Measurements from ENCODE around the gene PTH2R.

GRCh38 chr2:208529796-208530195 lies 123.2 kb downstream of the PTH2R start:
- TF ChIP-seq POLR2A (IDR thresholded peaks at IDR 0.05; ENCODE audit: low read depth, low read length) = no peak
- no peak for TF ChIP-seq CTCF (conservative IDR thresholded peaks at IDR 0.05; ENCODE audit: low read depth, low read length)
- no peak for TF ChIP-seq USF2 (IDR thresholded peaks at IDR 0.05; ENCODE audit: low read depth, low read length)
- no peak for TF ChIP-seq RFX5 (IDR thresholded peaks at IDR 0.05; ENCODE audit: low read depth, low read length)
- TF ChIP-seq RAD21 (IDR thresholded peaks at IDR 0.05; ENCODE audit: low read length) = no peak
- TF ChIP-seq BHLHE40 (IDR thresholded peaks at IDR 0.05; ENCODE audit: low read depth, low read length) = no peak
- TF ChIP-seq ELK1 (IDR thresholded peaks at IDR 0.05; ENCODE audit: borderline replicate concordance, low read depth, low read length) = no peak
- TF ChIP-seq MAFK (IDR thresholded peaks at IDR 0.05; ENCODE audit: low read depth, low read length) = no peak
- no peak for TF ChIP-seq CEBPB (IDR thresholded peaks at IDR 0.05; ENCODE audit: low read depth, low read length)
- TF ChIP-seq MXI1 (IDR thresholded peaks at IDR 0.05; ENCODE audit: borderline replicate concordance, low read depth, low read length) = no peak
- no peak for TF ChIP-seq SMC3 (IDR thresholded peaks at IDR 0.05; ENCODE audit: low read depth, low read length)
- no peak for TF ChIP-seq FOS (IDR thresholded peaks at IDR 0.05; ENCODE audit: low read depth, low read length)
- TF ChIP-seq MAZ (IDR thresholded peaks at IDR 0.05; ENCODE audit: borderline replicate concordance, low read depth, low read length) = no peak

Measured in IMR-90 (cell line).